ENCODE data around the gene CPNE6. TPM values are rescaled to one million over a fixed set of nuclear protein-coding genes. Genes with fewer than 3 reads are reported as not detected.
A peak's percentile ranks its signal among the peaks of the same experiment; 100 is the strongest.

Gene CPNE6
- total RNA-seq, 1 experiment from 2014 or later: not detected

DNA sequence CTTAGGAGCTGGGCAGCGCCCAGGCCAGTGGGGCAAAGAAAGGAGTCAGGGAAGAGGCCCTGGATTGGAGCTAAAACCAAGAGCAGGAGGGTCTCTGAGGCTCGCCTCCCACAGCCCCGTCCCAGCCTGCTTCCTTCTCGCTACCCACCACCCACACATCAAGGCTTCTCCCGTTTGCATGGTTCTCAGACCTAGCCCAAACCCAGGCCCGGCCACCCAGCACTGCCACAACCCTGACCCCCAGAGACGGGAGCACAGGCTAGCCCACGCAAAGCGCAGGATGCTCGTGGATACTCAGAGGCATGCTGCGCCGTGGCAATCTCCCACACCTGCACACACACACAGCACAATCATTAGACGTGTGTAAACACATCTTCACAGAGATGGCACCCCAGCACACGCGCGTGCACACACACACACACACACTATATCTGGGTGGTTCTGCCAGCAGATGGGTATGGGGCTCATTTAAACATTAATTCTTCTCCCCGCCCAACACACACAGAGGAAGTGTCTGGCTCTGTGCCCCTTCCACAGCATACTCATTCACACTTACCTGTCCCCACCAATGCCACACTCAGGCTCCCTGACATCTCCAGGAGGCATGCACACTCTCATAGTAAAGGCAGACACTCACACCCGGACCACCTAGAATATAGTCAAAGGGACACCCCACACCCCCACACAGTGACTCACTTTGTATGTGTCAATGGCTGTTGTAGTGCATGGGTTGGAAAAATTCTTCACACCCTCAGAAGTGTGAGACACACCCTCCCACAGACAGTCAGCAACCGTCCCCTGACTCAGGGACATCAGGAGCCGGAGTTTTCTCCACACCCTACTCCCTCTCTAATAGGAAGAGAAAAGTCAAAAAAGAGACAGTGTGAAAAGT, 18.5 kb upstream of the CPNE6 start:
- no TSS peak for BruUV-seq (replicated peaks)
- Histone ChIP-seq H2AFZ (ENCODE audit: low read length) (no peak overlapping the region), H3K9me3 (ENCODE audit: low read length) (no peaks in the 10 kb centered on the region), H4K20me1 (ENCODE audit: low read length) (no peaks in the 10 kb centered on the region), H3K4me1 (ENCODE audit: insufficient read depth, low read length) (peaks cover 6% of the 10 kb centered on the region; the same call in 1 of the 2 replicates), H3K4me2 (ENCODE audit: low read length) (peak overlapping the region; percentile 100), H3K9me2 (replicated peaks; ENCODE audit: low read length) (no peaks in the 10 kb centered on the region), H3K79me2 (ENCODE audit: low read length) (no peaks in the 10 kb centered on the region), H3F3A (ENCODE audit: low read length, unreplicated experiment) (no peaks in the 10 kb centered on the region), H3K36me3 (ENCODE audit: low read depth, low read length) (no peaks in the 10 kb centered on the region), H3K9ac (ENCODE audit: low read length) (no peak overlapping the region), H3K27ac (ENCODE audit: low read length) (no peak overlapping the region), H3K4me3 (ENCODE audit: low read length) (peak overlapping the region; percentile 78; the same call in 1 of the 2 replicates), H3K27me3 (ENCODE audit: low read length) (peaks cover 8% of the 10 kb centered on the region; the same call in 1 of the 2 replicates)
- DNase-seq: no peak
- no peak for ATAC-seq
- ChIA-PET POLR2A (ENCODE audit: unreplicated experiment) (no interaction called here), CTCF (interaction anchor here (0.5 kb wide), 1 partner anchor 62 kb away, joined by 3 read pairs; no protein-coding TSS in a partner anchor)
- TF ChIP-seq, protein P1, sequence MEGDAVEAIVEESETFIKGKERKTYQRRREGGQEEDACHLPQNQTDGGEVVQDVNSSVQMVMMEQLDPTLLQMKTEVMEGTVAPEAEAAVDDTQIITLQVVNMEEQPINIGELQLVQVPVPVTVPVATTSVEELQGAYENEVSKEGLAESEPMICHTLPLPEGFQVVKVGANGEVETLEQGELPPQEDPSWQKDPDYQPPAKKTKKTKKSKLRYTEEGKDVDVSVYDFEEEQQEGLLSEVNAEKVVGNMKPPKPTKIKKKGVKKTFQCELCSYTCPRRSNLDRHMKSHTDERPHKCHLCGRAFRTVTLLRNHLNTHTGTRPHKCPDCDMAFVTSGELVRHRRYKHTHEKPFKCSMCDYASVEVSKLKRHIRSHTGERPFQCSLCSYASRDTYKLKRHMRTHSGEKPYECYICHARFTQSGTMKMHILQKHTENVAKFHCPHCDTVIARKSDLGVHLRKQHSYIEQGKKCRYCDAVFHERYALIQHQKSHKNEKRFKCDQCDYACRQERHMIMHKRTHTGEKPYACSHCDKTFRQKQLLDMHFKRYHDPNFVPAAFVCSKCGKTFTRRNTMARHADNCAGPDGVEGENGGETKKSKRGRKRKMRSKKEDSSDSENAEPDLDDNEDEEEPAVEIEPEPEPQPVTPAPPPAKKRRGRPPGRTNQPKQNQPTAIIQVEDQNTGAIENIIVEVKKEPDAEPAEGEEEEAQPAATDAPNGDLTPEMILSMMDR (conservative IDR thresholded peaks at IDR 0.05; ENCODE audit: low read depth, low read length): no peak
- TF ChIP-seq EZH2phosphoT487 (IDR thresholded peaks at IDR 0.05; ENCODE audit: borderline replicate concordance, low read length): no peak
- no peak for TF ChIP-seq EZH2 (IDR thresholded peaks at IDR 0.05; ENCODE audit: low read length, unreplicated experiment)
- intact Hi-C loops (cut with micrococcal nuclease): no loop called here

GRCh38 chr14:24053548-24054323, 17.6 kb upstream of the CPNE6 start:
- TF ChIP-seq EZH2phosphoT487 (IDR thresholded peaks at IDR 0.05; ENCODE audit: borderline replicate concordance, low read length) (no peak), EZH2 (IDR thresholded peaks at IDR 0.05; ENCODE audit: low read length, unreplicated experiment) (no peak)
- TF ChIP-seq, protein P1 (conservative IDR thresholded peaks at IDR 0.05; ENCODE audit: low read depth, low read length): no peak
- H3K27me3 ChIP-seq (ENCODE audit: low read length): 0 out of 2 replicates have a peak, but pooled peaks cover 6% of the 10 kb centered on the region
- no TSS peak for BruUV-seq (replicated peaks)

More at GRCh38 chr14:24053548-24054323, 17.6 kb upstream of the CPNE6 start:
- ATAC-seq (no peak), DNase-seq (no peak)
- Histone ChIP-seq H3K36me3 (ENCODE audit: low read depth, low read length) (no peaks in the 10 kb centered on the region), H2AFZ (ENCODE audit: low read length) (no peak overlapping the region), H3K4me1 (ENCODE audit: insufficient read depth, low read length) (peaks cover 6% of the 10 kb centered on the region; the same call in 1 of the 2 replicates), H3F3A (ENCODE audit: low read length, unreplicated experiment) (no peaks in the 10 kb centered on the region), H3K9me2 (replicated peaks; ENCODE audit: low read length) (no peaks in the 10 kb centered on the region), H3K9ac (ENCODE audit: low read length) (no peak overlapping the region), H3K27ac (ENCODE audit: low read length) (no peak overlapping the region), H3K79me2 (ENCODE audit: low read length) (no peaks in the 10 kb centered on the region), H3K4me3 (ENCODE audit: low read length) (no peak overlapping the region), H3K4me2 (ENCODE audit: low read length) (no peak overlapping the region), H3K9me3 (ENCODE audit: low read length) (no peaks in the 10 kb centered on the region), H4K20me1 (ENCODE audit: low read length) (no peaks in the 10 kb centered on the region)
- ChIA-PET POLR2A (ENCODE audit: unreplicated experiment) (interaction anchor here (0.5 kb wide), 1 partner anchor 138 kb away, joined by 5 read pairs; no protein-coding TSS in a partner anchor), CTCF (no interaction called here)
- intact Hi-C loops (cut with micrococcal nuclease): no loop called here

All from PC-3 (cell line).